Measurements from ENCODE around the gene FTCDNL1. TPM values are rescaled to one million over a fixed set of nuclear protein-coding genes. Genes with fewer than 3 reads are reported as not detected.

Gene FTCDNL1
- polyA plus RNA-seq, 1 of the 3 experiments (the other 2 are of a cell fraction): not detected

DNA sequence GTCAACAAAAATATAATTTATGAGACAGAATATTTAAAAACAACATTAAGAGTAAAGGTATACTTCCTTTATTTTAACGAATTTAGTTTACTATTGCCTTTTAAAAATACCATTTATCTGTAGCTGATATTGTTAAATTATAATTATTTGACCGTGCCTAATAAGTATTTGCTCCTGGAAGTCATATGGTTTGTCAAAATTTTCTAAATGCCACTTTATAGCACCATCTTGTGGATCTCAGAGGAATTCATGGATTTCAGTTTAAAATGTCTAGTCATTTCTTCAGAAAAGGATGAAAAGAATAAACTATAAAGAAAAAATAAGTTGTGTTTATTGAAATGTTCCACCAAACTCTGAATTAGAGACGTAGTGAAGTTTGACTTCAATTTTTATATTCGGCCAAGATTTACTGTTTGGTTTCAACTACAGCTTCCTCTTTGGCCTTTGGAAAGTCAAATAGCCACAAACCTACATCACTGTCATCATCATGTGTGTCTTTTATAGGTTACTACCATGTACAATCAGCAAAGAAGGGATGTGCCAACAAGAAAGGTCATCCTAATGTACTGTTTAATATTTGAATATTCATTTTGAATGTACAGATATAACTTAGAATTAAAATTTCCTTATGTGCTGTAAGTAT lies 10.3 kb upstream of the FTCDNL1 start:
- no peak overlapping the region for H3K4me3 ChIP-seq (ENCODE audit: low read depth in 2 of 2, low read length in 1 of 2)
- no peak overlapping the region for H3K27ac ChIP-seq (ENCODE audit: low read depth in 2 of 2, low read length in 1 of 2)
- no peaks in the 10 kb centered on the region for H3K36me3 ChIP-seq (replicated peaks in 1 of 2; ENCODE audit: control insufficient read depth in 1 of 2, insufficient read depth in 2 of 2, low read length in 1 of 2)
- no peaks in the 10 kb centered on the region for H3K9me3 ChIP-seq
- no peaks in the 10 kb centered on the region for H3K79me2 ChIP-seq (ENCODE audit: insufficient read depth)
- under 1% methylated on average over 4 of the region's 4 CpGs for WGBS (ENCODE audit: low lambda C conversion rate)
- H3F3A ChIP-seq (replicated peaks; ENCODE audit: insufficient read depth): no peaks in the 10 kb centered on the region
- H3K9me2 ChIP-seq: no peaks in the 10 kb centered on the region
- ChIA-PET CTCF (interaction anchor here (0.6 to 2.3 kb wide), 14 partner anchors 8 to 1548 kb away, joined by 3 to 12 read pairs (median 3); no protein-coding TSS in a partner anchor), POLR2A (no interaction called here)
- no peak overlapping the region for H3K9ac ChIP-seq
- H3K4me2 ChIP-seq: no peak overlapping the region
- H4K20me1 ChIP-seq (ENCODE audit: insufficient read depth): no peaks in the 10 kb centered on the region
- no peak overlapping the region for H2AFZ ChIP-seq (ENCODE audit: low read depth)
- H3K4me1 ChIP-seq (ENCODE audit: control insufficient read depth in 1 of 2, insufficient read depth in 2 of 2, low read depth in 1 of 2, low read length in 1 of 2): no peaks in the 10 kb centered on the region
- TF ChIP-seq NRF1 (IDR thresholded peaks at IDR 0.05; ENCODE audit: low read depth, low read length) (no peak), FOXM1 (IDR thresholded peaks at IDR 0.05; ENCODE audit: low read depth) (no peak), RAD21 (IDR thresholded peaks at IDR 0.05; ENCODE audit: low read length) (peak; percentile 59), EP300 (IDR thresholded peaks at IDR 0.05; ENCODE audit: borderline replicate concordance in 1 of 2, low read depth in 1 of 2, low read length in 1 of 2) (no peak), TCF12 (IDR thresholded peaks at IDR 0.05) (no peak), GATA2 (CRISPR knock-in tag; IDR thresholded peaks at IDR 0.05) (no peak), SMC3 (IDR thresholded peaks at IDR 0.05; ENCODE audit: low read depth, low read length) (peak; percentile 20; the same call in 1 of the 2 replicates)
- TF ChIP-seq, protein P1, sequence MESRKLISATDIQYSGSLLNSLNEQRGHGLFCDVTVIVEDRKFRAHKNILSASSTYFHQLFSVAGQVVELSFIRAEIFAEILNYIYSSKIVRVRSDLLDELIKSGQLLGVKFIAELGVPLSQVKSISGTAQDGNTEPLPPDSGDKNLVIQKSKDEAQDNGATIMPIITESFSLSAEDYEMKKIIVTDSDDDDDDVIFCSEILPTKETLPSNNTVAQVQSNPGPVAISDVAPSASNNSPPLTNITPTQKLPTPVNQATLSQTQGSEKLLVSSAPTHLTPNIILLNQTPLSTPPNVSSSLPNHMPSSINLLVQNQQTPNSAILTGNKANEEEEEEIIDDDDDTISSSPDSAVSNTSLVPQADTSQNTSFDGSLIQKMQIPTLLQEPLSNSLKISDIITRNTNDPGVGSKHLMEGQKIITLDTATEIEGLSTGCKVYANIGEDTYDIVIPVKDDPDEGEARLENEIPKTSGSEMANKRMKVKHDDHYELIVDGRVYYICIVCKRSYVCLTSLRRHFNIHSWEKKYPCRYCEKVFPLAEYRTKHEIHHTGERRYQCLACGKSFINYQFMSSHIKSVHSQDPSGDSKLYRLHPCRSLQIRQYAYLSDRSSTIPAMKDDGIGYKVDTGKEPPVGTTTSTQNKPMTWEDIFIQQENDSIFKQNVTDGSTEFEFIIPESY (IDR thresholded peaks at IDR 0.05; ENCODE audit: borderline replicate concordance, low read depth): no peak
- TF ChIP-seq, protein P2, sequence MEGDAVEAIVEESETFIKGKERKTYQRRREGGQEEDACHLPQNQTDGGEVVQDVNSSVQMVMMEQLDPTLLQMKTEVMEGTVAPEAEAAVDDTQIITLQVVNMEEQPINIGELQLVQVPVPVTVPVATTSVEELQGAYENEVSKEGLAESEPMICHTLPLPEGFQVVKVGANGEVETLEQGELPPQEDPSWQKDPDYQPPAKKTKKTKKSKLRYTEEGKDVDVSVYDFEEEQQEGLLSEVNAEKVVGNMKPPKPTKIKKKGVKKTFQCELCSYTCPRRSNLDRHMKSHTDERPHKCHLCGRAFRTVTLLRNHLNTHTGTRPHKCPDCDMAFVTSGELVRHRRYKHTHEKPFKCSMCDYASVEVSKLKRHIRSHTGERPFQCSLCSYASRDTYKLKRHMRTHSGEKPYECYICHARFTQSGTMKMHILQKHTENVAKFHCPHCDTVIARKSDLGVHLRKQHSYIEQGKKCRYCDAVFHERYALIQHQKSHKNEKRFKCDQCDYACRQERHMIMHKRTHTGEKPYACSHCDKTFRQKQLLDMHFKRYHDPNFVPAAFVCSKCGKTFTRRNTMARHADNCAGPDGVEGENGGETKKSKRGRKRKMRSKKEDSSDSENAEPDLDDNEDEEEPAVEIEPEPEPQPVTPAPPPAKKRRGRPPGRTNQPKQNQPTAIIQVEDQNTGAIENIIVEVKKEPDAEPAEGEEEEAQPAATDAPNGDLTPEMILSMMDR (IDR thresholded peaks at IDR 0.05): peak; percentile 71
- DNase-seq: peak; percentile 18
- peaks cover 21% of the 10 kb centered on the region; the same call in 1 of the 2 replicates for H3K27me3 ChIP-seq (ENCODE audit: insufficient read depth)

DNA sequence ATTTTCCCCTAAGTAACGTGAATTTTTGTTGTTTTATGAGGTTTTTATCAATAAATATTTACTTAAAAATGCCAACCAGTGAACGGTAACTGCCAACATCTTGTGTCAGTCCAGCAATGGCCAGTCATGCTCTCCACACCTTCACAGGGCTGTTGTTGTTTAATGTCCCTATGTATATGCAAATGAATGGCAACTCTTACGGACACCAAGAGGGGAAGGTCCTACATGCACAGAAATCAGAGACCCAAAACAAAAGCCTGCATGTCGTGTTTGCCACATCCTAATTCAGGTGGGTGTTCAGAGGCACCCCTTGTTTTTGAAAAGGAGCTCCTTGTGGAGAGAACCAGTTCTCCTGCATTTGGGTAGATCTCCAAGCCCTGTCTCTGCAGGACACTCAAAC lies 4.8 kb upstream of the FTCDNL1 start:
- no peaks in the 10 kb centered on the region for H4K20me1 ChIP-seq (ENCODE audit: insufficient read depth)
- no peak overlapping the region for H3K27ac ChIP-seq (ENCODE audit: low read depth in 2 of 2, low read length in 1 of 2)
- no peaks in the 10 kb centered on the region for H3K36me3 ChIP-seq (replicated peaks in 1 of 2; ENCODE audit: control insufficient read depth in 1 of 2, insufficient read depth in 2 of 2, low read length in 1 of 2)
- no peak overlapping the region for H2AFZ ChIP-seq (ENCODE audit: low read depth)
- ChIA-PET POLR2A (no interaction called here), CTCF (interaction anchor here (0.7 to 1.2 kb wide), 2 partner anchors 115 to 1541 kb away, joined by 3 to 4 read pairs; no protein-coding TSS in a partner anchor)
- no peaks in the 10 kb centered on the region for H3K9me2 ChIP-seq
- no peak overlapping the region for H3K4me3 ChIP-seq (ENCODE audit: low read depth in 2 of 2, low read length in 1 of 2)
- DNase-seq: no peak
- no peaks in the 10 kb centered on the region for H3K79me2 ChIP-seq (ENCODE audit: insufficient read depth)
- H3F3A ChIP-seq (replicated peaks; ENCODE audit: insufficient read depth): no peaks in the 10 kb centered on the region
- H3K9ac ChIP-seq: no peak overlapping the region
- H3K9me3 ChIP-seq: no peaks in the 10 kb centered on the region
- H3K27me3 ChIP-seq (ENCODE audit: insufficient read depth): peaks cover 50% of the 10 kb centered on the region
- WGBS (ENCODE audit: low lambda C conversion rate): 18% methylated on average over 4 of the region's 4 CpGs
- no peak overlapping the region for H3K4me2 ChIP-seq
- peaks cover 0 to under 1% of the 10 kb centered on the region in 2 experiments; a peak in 1 of 4 replicates for H3K4me1 ChIP-seq (ENCODE audit: control insufficient read depth in 1 of 2, insufficient read depth in 2 of 2, low read depth in 1 of 2, low read length in 1 of 2)
- TF ChIP-seq GATA2 (CRISPR knock-in tag; IDR thresholded peaks at IDR 0.05) (no peak), RFX5 (IDR thresholded peaks at IDR 0.05; ENCODE audit: low read length) (no peak), EZH2phosphoT487 (IDR thresholded peaks at IDR 0.05; ENCODE audit: borderline replicate concordance, low read depth) (no peak), FOXM1 (IDR thresholded peaks at IDR 0.05; ENCODE audit: low read depth) (no peak), SIN3A (IDR thresholded peaks at IDR 0.05; ENCODE audit: borderline replicate concordance, low read depth, low read length) (no peak), YY1 (IDR thresholded peaks at IDR 0.05; ENCODE audit: low read depth) (no peak), FOSL2 (IDR thresholded peaks at IDR 0.05; ENCODE audit: borderline replicate concordance, low read depth) (no peak), RCOR1 (IDR thresholded peaks at IDR 0.05; ENCODE audit: low read length) (no peak), TEAD4 (IDR thresholded peaks at IDR 0.05; ENCODE audit: borderline replicate concordance, insufficient read depth) (no peak), RXRA (IDR thresholded peaks at IDR 0.05; ENCODE audit: borderline replicate concordance, low read depth) (no peak)
- TF ChIP-seq, protein P2 (IDR thresholded peaks at IDR 0.05): no peak
- TF ChIP-seq, protein P3, sequence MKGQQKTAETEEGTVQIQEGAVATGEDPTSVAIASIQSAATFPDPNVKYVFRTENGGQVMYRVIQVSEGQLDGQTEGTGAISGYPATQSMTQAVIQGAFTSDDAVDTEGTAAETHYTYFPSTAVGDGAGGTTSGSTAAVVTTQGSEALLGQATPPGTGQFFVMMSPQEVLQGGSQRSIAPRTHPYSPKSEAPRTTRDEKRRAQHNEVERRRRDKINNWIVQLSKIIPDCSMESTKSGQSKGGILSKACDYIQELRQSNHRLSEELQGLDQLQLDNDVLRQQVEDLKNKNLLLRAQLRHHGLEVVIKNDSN (IDR thresholded peaks at IDR 0.05; ENCODE audit: borderline replicate concordance, low read depth): no peak
- TF ChIP-seq, protein P4, sequence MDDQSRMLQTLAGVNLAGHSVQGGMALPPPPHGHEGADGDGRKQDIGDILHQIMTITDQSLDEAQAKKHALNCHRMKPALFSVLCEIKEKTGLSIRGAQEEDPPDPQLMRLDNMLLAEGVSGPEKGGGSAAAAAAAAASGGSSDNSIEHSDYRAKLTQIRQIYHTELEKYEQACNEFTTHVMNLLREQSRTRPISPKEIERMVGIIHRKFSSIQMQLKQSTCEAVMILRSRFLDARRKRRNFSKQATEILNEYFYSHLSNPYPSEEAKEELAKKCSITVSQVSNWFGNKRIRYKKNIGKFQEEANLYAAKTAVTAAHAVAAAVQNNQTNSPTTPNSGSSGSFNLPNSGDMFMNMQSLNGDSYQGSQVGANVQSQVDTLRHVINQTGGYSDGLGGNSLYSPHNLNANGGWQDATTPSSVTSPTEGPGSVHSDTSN (IDR thresholded peaks at IDR 0.05): no peak

All from SK-N-SH (cell line).